Measurements from ENCODE around the gene PRR11. TPM values are rescaled to one million over a fixed set of nuclear protein-coding genes. Genes with fewer than 3 reads are reported as not detected.
"Not testable (repeated sequence)": the region's sequence is repeated elsewhere in the genome, so short reads cannot be mapped to it uniquely, and the experiment has no call there.

Gene PRR11
- total RNA-seq, 1 experiment from 2014 or later = 109 TPM

GRCh38 chr17:59178266-59178985 is 22.9 kb downstream of the PRR11 start:
- BruUV-seq (replicated peaks) = no TSS peak
- no peaks in the 10 kb centered on the region for H3K79me2 ChIP-seq (ENCODE audit: low read depth)
- H3K9me2 ChIP-seq (ENCODE audit: insufficient read depth) = no peaks in the 10 kb centered on the region
- H3F3A ChIP-seq (ENCODE audit: insufficient read depth, low read depth) = no peaks in the 10 kb centered on the region
- TF ChIP-seq CTCF (conservative IDR thresholded peaks at IDR 0.05) = no peak
- no peak for TF ChIP-seq EZH2 (IDR thresholded peaks at IDR 0.05; ENCODE audit: low read depth)
- no peaks in the 10 kb centered on the region for H4K20me1 ChIP-seq (ENCODE audit: insufficient read depth)
- no peaks in the 10 kb centered on the region for H3K27me3 ChIP-seq (ENCODE audit: insufficient read depth, low read depth)
- no peaks in the 10 kb centered on the region for H3K9me3 ChIP-seq (ENCODE audit: insufficient read depth, low read depth)
- POLR2A ChIA-PET (ENCODE audit: unreplicated experiment) = no interaction called here
- CTCF ChIA-PET = no interaction called here
- no peaks in the 10 kb centered on the region for H3K36me3 ChIP-seq (ENCODE audit: low read depth)
- H3K4me2 ChIP-seq = no peak overlapping the region
- intact Hi-C loops (cut with micrococcal nuclease; ENCODE audit: unreplicated experiment) = no loop called here
- no peak overlapping the region for H2AFZ ChIP-seq
- H3K27ac ChIP-seq = no peak overlapping the region
- no peak overlapping the region for H3K4me3 ChIP-seq
- DNase-seq = no peak
- no peaks in the 10 kb centered on the region for H3K4me1 ChIP-seq (replicated peaks; ENCODE audit: insufficient read depth)

DNA sequence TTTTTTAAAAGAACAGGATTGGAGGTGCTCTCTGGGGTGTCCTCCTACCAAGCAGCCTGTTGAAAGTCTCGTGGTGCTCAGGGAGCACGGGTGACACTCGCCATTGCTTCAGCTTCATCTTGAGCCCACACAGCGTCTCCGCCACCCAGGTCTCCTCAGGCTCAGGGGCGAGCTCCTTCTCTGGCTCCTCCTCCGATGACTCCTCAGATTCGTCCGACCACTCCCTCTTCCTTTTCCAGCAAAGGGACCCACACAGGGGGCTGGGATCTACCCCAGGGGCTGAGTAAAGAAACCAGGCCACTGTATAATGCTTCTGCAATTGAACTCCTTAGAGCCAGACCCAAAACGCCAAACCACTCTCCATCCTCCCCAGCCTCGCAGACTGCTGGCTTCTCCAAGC is 24.1 kb downstream of the PRR11 start:
- H3K4me3 ChIP-seq; intact Hi-C loops (cut with micrococcal nuclease; ENCODE audit: unreplicated experiment); H3K4me2 ChIP-seq; POLR2A ChIA-PET (ENCODE audit: unreplicated experiment); H3K27ac ChIP-seq; H3K9me3 ChIP-seq (ENCODE audit: insufficient read depth, low read depth); DNase-seq; H3F3A ChIP-seq (ENCODE audit: insufficient read depth, low read depth); H3K4me1 ChIP-seq (replicated peaks; ENCODE audit: insufficient read depth); H3K27me3 ChIP-seq (ENCODE audit: insufficient read depth, low read depth); H2AFZ ChIP-seq; H3K9me2 ChIP-seq (ENCODE audit: insufficient read depth); BruUV-seq (replicated peaks); CTCF ChIA-PET; H3K79me2 ChIP-seq (ENCODE audit: low read depth); H3K36me3 ChIP-seq (ENCODE audit: low read depth); H4K20me1 ChIP-seq (ENCODE audit: insufficient read depth): not testable (repeated sequence)

DNA sequence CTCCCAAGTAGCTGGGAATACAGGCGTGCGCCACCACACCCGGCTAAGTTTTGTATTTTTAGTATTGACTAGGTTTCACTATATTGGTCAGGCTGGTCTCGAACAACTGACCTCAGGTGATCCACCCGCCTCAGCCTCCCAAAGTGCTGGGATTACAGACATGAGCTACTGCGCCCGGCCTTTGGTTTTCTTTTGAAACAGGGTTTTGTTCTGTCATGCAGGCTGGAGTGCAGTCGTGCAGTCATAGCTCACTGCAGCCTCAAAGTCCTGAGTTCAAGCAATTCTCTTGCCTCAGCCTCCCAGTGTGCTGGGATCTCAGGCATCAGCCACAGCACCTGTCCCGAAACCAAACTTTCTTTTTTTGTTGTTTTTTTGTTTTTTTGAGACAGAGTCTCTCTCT is 25.1 kb downstream of the PRR11 start:
- Histone ChIP-seq H3K4me3 (no peak overlapping the region), H3F3A (ENCODE audit: insufficient read depth, low read depth) (no peaks in the 10 kb centered on the region), H2AFZ (no peak overlapping the region), H3K9me3 (ENCODE audit: insufficient read depth, low read depth) (no peaks in the 10 kb centered on the region), H3K79me2 (ENCODE audit: low read depth) (no peaks in the 10 kb centered on the region), H4K20me1 (ENCODE audit: insufficient read depth) (no peaks in the 10 kb centered on the region), H3K27me3 (ENCODE audit: insufficient read depth, low read depth) (no peaks in the 10 kb centered on the region), H3K4me2 (no peak overlapping the region), H3K9me2 (ENCODE audit: insufficient read depth) (no peaks in the 10 kb centered on the region), H3K4me1 (replicated peaks; ENCODE audit: insufficient read depth) (no peaks in the 10 kb centered on the region), H3K36me3 (ENCODE audit: low read depth) (peaks cover 5% of the 10 kb centered on the region; the same call in 1 of the 2 replicates), H3K27ac (no peak overlapping the region)
- no peak for DNase-seq
- no peak for TF ChIP-seq CTCF (conservative IDR thresholded peaks at IDR 0.05)
- TF ChIP-seq EZH2 (IDR thresholded peaks at IDR 0.05; ENCODE audit: low read depth) = no peak
- ChIA-PET POLR2A (ENCODE audit: unreplicated experiment) (no interaction called here), CTCF (no interaction called here)
- intact Hi-C loops (cut with micrococcal nuclease; ENCODE audit: unreplicated experiment) = no loop called here
- no TSS peak for BruUV-seq (replicated peaks)

DNA sequence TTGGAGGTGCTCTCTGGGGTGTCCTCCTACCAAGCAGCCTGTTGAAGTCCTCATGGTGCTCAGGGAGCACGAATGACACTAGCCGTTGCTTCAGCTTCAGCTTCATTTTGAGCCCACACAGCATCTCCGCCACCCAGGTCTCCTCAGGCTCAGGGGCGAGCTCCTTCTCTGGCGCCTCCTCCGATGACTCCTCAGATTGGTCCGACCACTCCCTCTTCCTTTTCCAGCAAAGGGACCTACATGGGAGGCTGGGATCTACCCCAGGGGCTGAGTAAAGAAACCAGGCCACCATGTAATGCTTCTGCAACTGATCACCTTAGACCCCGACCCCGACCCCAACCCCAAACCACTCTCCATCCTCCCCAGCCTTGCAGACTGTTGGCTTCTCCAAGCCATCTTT is 25.9 kb downstream of the PRR11 start:
- Histone ChIP-seq H3K27ac (no peak overlapping the region), H4K20me1 (ENCODE audit: insufficient read depth) (no peaks in the 10 kb centered on the region), H3K79me2 (ENCODE audit: low read depth) (no peaks in the 10 kb centered on the region), H3K4me2 (no peak overlapping the region), H3F3A (ENCODE audit: insufficient read depth, low read depth) (no peaks in the 10 kb centered on the region), H3K9me3 (ENCODE audit: insufficient read depth, low read depth) (no peaks in the 10 kb centered on the region), H3K9me2 (ENCODE audit: insufficient read depth) (no peaks in the 10 kb centered on the region), H3K4me3 (no peak overlapping the region), H3K27me3 (ENCODE audit: insufficient read depth, low read depth) (no peaks in the 10 kb centered on the region), H3K4me1 (replicated peaks; ENCODE audit: insufficient read depth) (no peaks in the 10 kb centered on the region), H3K36me3 (ENCODE audit: low read depth) (peaks cover 5% of the 10 kb centered on the region; the same call in 1 of the 2 replicates), H2AFZ (no peak overlapping the region)
- intact Hi-C loops (cut with micrococcal nuclease; ENCODE audit: unreplicated experiment) = no loop called here
- DNase-seq = no peak
- CTCF ChIA-PET = no interaction called here
- no peak for TF ChIP-seq CTCF (conservative IDR thresholded peaks at IDR 0.05)
- TF ChIP-seq EZH2 (IDR thresholded peaks at IDR 0.05; ENCODE audit: low read depth) = no peak
- BruUV-seq (replicated peaks) = no TSS peak
- POLR2A ChIA-PET (ENCODE audit: unreplicated experiment) = no interaction called here
